HEK293 (cell line): ENCODE data around the gene ARHGAP15.

Experiments
- CTCF ChIA-PET: fragments of 350-600 bp; formaldehyde crosslinking; extraction: SDS; loops from one replicate; lab custom pipeline; 2021; ENCODE audit warnings: antibody characterized with exemption; lab: Yijun Ruan, JAX
- POLR2A ChIA-PET: fragments of 300-600 bp; formaldehyde crosslinking; extraction: SDS; loops from one replicate; lab custom pipeline; 2020; ENCODE audit warnings: antibody characterized with exemption, inconsistent platforms; lab: Yijun Ruan, JAX
- H3K27ac ChIP-seq: fragments of 200-500 bp; sonication (Bioruptor generic); 2 replicates; pipeline ENCODE4 v1.5.1; 2014; ENCODE audit warnings: low read depth, low read length, control low read depth, inconsistent platforms; ENCODE audit errors: extremely low read depth
- H3K36me3 ChIP-seq, 2 experiments: fragments of 200-500 bp in 1 of 2; sonication (Bioruptor generic) in 1 of 2; 1 replicate in 1 of 2; 2 replicates in 1 of 2; pipeline ENCODE4 v1.5.1; 2014 to 2017; ENCODE audit warnings: inconsistent platforms in 2 of 2, low read length in 2 of 2; ENCODE audit not compliant: control insufficient read depth in 2 of 2, insufficient read depth in 1 of 2
- H3K4me1 ChIP-seq: fragments of 200-500 bp; sonication (Bioruptor generic); 2 replicates; pipeline ENCODE4 v1.5.1; 2014; ENCODE audit warnings: mild to moderate bottlenecking, low read length, inconsistent platforms; ENCODE audit not compliant: control insufficient read depth, insufficient read depth
- H3K4me3 ChIP-seq: 2 replicates; pipeline ENCODE4 v1.5.1; 2011; ENCODE audit warnings: low read depth, mild to moderate bottlenecking, control low read depth, low read length, moderate library complexity
- H3K9me3 ChIP-seq: fragments of 200-500 bp; sonication (Bioruptor generic); 2 replicates; pipeline ENCODE4 v1.5.1; 2014; ENCODE audit warnings: low read depth, low read length, inconsistent platforms; ENCODE audit not compliant: control insufficient read depth, insufficient read depth
- BCL11A ChIP-seq: fragments of 450-650 bp; formaldehyde crosslinking; IDR thresholded peaks from 2 replicates; pipeline ENCODE4 v1.5.1; 2016; ENCODE audit warnings: low read depth, missing biosample characterization, missing genetic modification characterization
- GLI2 ChIP-seq: fragments of 450-650 bp; formaldehyde crosslinking; IDR thresholded peaks from 2 replicates; pipeline ENCODE4; 2017; ENCODE audit warnings: missing biosample characterization, missing genetic modification characterization, low read depth, borderline replicate concordance
- HIC1 ChIP-seq: fragments of 450-650 bp; formaldehyde crosslinking; IDR thresholded peaks from 2 replicates; pipeline ENCODE4 v1.5.1; 2016; ENCODE audit warnings: missing biosample characterization, missing genetic modification characterization
- HOXA7 ChIP-seq: sonication (generic); formaldehyde crosslinking; IDR thresholded peaks from 2 replicates; pipeline ENCODE4 v1.8.1; 2022; ENCODE audit warnings: missing genetic modification reagents, borderline replicate concordance
- KLF7 ChIP-seq: fragments of 450-650 bp; formaldehyde crosslinking; IDR thresholded peaks from 2 replicates; pipeline ENCODE4 v1.5.1; 2016; ENCODE audit warnings: missing biosample characterization, missing genetic modification characterization, borderline replicate concordance
- OVOL3 ChIP-seq: fragments of 450-650 bp; formaldehyde crosslinking; IDR thresholded peaks from 2 replicates; pipeline ENCODE4 v1.5.1; 2016; ENCODE audit warnings: missing biosample characterization, missing genetic modification characterization
- REPIN1 ChIP-seq: fragments of 450-650 bp; formaldehyde crosslinking; IDR thresholded peaks from 2 replicates; pipeline ENCODE4 v1.5.1; 2017; ENCODE audit warnings: missing biosample characterization, missing genetic modification characterization, low read depth
- ZBTB8A ChIP-seq: fragments of 450-650 bp; formaldehyde crosslinking; IDR thresholded peaks from 2 replicates; pipeline ENCODE4 v1.5.1; 2016; ENCODE audit warnings: missing biosample characterization, missing genetic modification characterization
- ZEB2 ChIP-seq: fragments of 450-650 bp; formaldehyde crosslinking; IDR thresholded peaks from 2 replicates; pipeline ENCODE4 v1.5.1; 2016; ENCODE audit warnings: missing biosample characterization, missing genetic modification characterization
- ZIC2 ChIP-seq: fragments of 450-650 bp; formaldehyde crosslinking; IDR thresholded peaks from 2 replicates; pipeline ENCODE4 v1.5.1; 2016; ENCODE audit warnings: missing biosample characterization, missing genetic modification characterization
- ZNF121 ChIP-seq: fragments of 450-650 bp; formaldehyde crosslinking; IDR thresholded peaks from 2 replicates; pipeline ENCODE4 v1.5.1; 2016; ENCODE audit warnings: missing biosample characterization, missing genetic modification characterization
- ZNF221 ChIP-seq: fragments of 450-650 bp; formaldehyde crosslinking; IDR thresholded peaks from 2 replicates; pipeline ENCODE4 v1.5.1; 2017; ENCODE audit warnings: missing biosample characterization, missing genetic modification characterization, borderline replicate concordance
- ZNF24 ChIP-seq: fragments of 450-650 bp; formaldehyde crosslinking; IDR thresholded peaks from 2 replicates; pipeline ENCODE4 v1.5.1; 2016; ENCODE audit warnings: missing biosample characterization, missing genetic modification characterization
- ZNF362 ChIP-seq: fragments of 450-650 bp; formaldehyde crosslinking; IDR thresholded peaks from 2 replicates; pipeline ENCODE4 v1.5.1; 2016; ENCODE audit warnings: missing biosample characterization, missing genetic modification characterization
- ZNF501 ChIP-seq: fragments of 450-650 bp; formaldehyde crosslinking; IDR thresholded peaks from 2 replicates; pipeline ENCODE4 v1.5.1; 2016; ENCODE audit warnings: missing biosample characterization, missing genetic modification characterization
- ZNF560 ChIP-seq: fragments of 450-650 bp; formaldehyde crosslinking; IDR thresholded peaks from 2 replicates; pipeline ENCODE4 v1.5.1; 2017; ENCODE audit warnings: missing biosample characterization, missing genetic modification characterization, borderline replicate concordance
- ZNF596 ChIP-seq: fragments of 450-650 bp; IDR thresholded peaks from 2 replicates; pipeline ENCODE4 v1.5.0; 2018; ENCODE audit warnings: missing biosample characterization, mild to moderate bottlenecking, missing genetic modification characterization, moderate library complexity
- ZNF645 ChIP-seq: fragments of 450-650 bp; formaldehyde crosslinking; IDR thresholded peaks from 2 replicates; pipeline ENCODE4; 2016; ENCODE audit warnings: missing biosample characterization, missing genetic modification characterization
- ZNF654 ChIP-seq: fragments of 450-650 bp; formaldehyde crosslinking; IDR thresholded peaks from 2 replicates; pipeline ENCODE4 v1.5.1; 2016; ENCODE audit warnings: low read depth, missing biosample characterization, missing genetic modification characterization
- ZNF704 ChIP-seq: fragments of 450-650 bp; formaldehyde crosslinking; IDR thresholded peaks from 2 replicates; pipeline ENCODE4 v1.5.1; 2016; ENCODE audit warnings: missing biosample characterization, missing genetic modification characterization
- ZNF76 ChIP-seq: fragments of 450-650 bp; formaldehyde crosslinking; IDR thresholded peaks from 2 replicates; pipeline ENCODE4; 2016; ENCODE audit warnings: low read depth, missing biosample characterization, missing genetic modification characterization, borderline replicate concordance
- ZSCAN16 ChIP-seq: fragments of 450-650 bp; formaldehyde crosslinking; IDR thresholded peaks from 2 replicates; pipeline ENCODE4 v1.5.1; 2016; ENCODE audit warnings: missing biosample characterization, missing genetic modification characterization
- ZSCAN23 ChIP-seq: fragments of 450-650 bp; formaldehyde crosslinking; IDR thresholded peaks from 2 replicates; pipeline ENCODE4 v1.5.1; 2016; ENCODE audit warnings: missing biosample characterization, missing genetic modification characterization

ARHGAP15 gene

GRCh38 chr2:143725400-143725799 is 596.2 kb downstream of the ARHGAP15 start (continued):
- no peak for TF ChIP-seq ZNF645 (tag by site-specific recombination)
- TF ChIP-seq ZBTB8A (tag by site-specific recombination): no peak
- no peak for TF ChIP-seq GLI2 (tag by site-specific recombination)
- TF ChIP-seq ZNF76 (tag by site-specific recombination): no peak
- TF ChIP-seq, all 188 proteins: peak for 0

- ChIA-PET CTCF (interaction anchor here (0.6 to 0.7 kb wide), 2 partner anchors 11 to 39 kb away, joined by 3 to 6 read pairs; no protein-coding TSS in a partner anchor), POLR2A (no interaction called here)
- TF ChIP-seq REPIN1 (no peak), OVOL3 (tag by site-specific recombination) (no peak), ZSCAN16 (tag by site-specific recombination) (no peak), ZNF221 (tag by site-specific recombination) (no peak), ZSCAN23 (no peak), ZNF704 (tag by site-specific recombination) (no peak), BCL11A (tag by site-specific recombination) (no peak), ZNF596 (tag by site-specific recombination) (no peak), ZEB2 (tag by site-specific recombination) (no peak), KLF7 (tag by site-specific recombination) (no peak), ZNF501 (tag by site-specific recombination) (no peak), ZNF24 (tag by site-specific recombination) (no peak), ZNF654 (no peak), ZNF362 (tag by site-specific recombination) (no peak), ZNF121 (tag by site-specific recombination) (no peak), ZNF560 (tag by site-specific recombination) (no peak), ZIC2 (no peak), HIC1 (tag by site-specific recombination) (no peak), HOXA7 (CRISPR knock-in tag) (no peak)
- H3K4me3 ChIP-seq: no peak overlapping the region
- no peaks in the 10 kb centered on the region for H3K9me3 ChIP-seq
- H3K27ac ChIP-seq: no peak overlapping the region
- no peaks in the 10 kb centered on the region for H3K36me3 ChIP-seq
- H3K4me1 ChIP-seq: peaks cover 6% of the 10 kb centered on the region
These were observed 597.1 kb downstream of the ARHGAP15 start for GRCh38 chr2:143726151-143726845.
